GM13977 (cell line): ENCODE results near the gene FAM13A.

Experiments
- DNase-seq: peaks from one replicate; pipeline ENCODE4 v3.0.0; 2012; ENCODE audit warnings: low spot score
- in situ Hi-C: fragments of 300-500 bp; cut with MboI; formaldehyde crosslinking; loops from one replicate; pipeline ENCODE4 v1.12.0; 2022; ENCODE audit warnings: low sequenced_read_pairs, low pct_unique_long_range_greater_than_20kb, mixed read lengths, inconsistent platforms; ENCODE audit not compliant: unreplicated experiment
- TF ChIP-seq, protein P1 (sequence below): IDR thresholded peaks from 2 replicates; pipeline ENCODE4 v1.5.1; 2012; ENCODE audit warnings: mild to moderate bottlenecking, control low read depth; ENCODE audit not compliant: insufficient read depth; ENCODE audit errors: extremely low read depth, missing control alignments

The FAM13A gene

DNA sequence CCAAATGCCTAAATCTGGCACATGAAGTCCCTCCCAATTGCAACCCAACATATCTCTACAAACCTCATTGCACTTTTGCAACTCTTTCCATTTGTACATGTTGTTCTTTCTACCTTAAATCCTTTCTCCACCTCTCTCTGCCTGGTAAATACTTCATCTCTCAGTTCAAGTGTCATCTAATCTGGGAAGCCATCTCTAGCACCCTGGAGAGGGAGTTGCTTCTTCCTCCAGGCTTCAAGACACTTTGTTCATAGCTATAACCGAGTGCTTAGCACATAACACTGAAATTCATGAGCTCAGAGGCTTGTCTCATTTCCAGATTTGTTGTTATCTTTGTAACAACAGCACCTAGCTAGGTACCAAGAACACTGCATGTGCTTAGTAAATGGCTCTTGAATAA, 244.6 kb downstream of the FAM13A start:
- TF ChIP-seq, protein P1, sequence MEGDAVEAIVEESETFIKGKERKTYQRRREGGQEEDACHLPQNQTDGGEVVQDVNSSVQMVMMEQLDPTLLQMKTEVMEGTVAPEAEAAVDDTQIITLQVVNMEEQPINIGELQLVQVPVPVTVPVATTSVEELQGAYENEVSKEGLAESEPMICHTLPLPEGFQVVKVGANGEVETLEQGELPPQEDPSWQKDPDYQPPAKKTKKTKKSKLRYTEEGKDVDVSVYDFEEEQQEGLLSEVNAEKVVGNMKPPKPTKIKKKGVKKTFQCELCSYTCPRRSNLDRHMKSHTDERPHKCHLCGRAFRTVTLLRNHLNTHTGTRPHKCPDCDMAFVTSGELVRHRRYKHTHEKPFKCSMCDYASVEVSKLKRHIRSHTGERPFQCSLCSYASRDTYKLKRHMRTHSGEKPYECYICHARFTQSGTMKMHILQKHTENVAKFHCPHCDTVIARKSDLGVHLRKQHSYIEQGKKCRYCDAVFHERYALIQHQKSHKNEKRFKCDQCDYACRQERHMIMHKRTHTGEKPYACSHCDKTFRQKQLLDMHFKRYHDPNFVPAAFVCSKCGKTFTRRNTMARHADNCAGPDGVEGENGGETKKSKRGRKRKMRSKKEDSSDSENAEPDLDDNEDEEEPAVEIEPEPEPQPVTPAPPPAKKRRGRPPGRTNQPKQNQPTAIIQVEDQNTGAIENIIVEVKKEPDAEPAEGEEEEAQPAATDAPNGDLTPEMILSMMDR: no peak
- DNase-seq: no peak
- in situ Hi-C loops: loop anchor here (10.0 to 25.0 kb wide), 2 partner anchors 212 to 275 kb away; no protein-coding TSS in a partner anchor

DNA sequence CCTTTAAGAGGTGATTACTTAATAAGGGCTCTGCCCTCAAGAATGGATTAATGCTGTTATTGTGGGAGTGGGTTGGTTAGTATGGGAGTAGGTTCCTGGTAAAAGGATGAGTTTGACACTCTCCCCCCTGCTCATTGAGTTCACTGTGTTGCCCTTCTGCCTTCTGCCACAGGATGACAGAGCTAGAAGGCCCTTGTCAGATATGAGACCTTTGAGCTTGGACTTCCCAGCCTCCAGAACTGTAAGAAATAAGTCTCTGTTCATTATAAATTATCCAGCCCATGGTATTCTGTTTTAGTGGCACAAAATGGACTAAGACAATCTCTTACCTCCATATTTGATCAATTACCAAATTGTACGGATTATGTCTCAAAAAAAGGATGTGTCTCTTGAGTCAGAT, 245.1 kb downstream of the FAM13A start:
- DNase-seq: no peak
- in situ Hi-C loops: loop anchor here (10.0 to 25.0 kb wide), 2 partner anchors 213 to 275 kb away; no protein-coding TSS in a partner anchor

DNA sequence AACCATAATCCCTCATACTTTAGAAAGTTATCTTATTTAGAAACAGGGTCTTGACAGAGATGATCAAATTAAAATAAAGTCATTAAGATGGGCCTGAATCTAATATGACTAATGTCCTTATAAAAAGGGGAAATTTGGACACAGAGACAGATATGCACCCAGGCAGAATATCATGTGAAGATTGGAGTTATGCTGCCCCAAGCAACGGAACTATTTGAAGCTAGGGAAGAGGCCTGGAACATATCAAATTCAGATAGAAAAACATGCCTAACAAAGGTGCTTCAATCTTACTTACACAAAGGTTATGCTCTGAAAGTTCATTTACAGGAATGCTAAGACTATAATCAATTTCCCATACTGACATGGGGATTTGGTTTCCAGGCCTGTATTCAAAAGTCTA, 246.7 kb downstream of the FAM13A start:
- TF ChIP-seq, protein P1: no peak
- in situ Hi-C loops: loop anchor here (10.0 to 25.0 kb wide), 2 partner anchors 214 to 273 kb away; no protein-coding TSS in a partner anchor
- DNase-seq: no peak

More for the DNA sequence above, 245.1 kb downstream of the FAM13A start:
- TF ChIP-seq, protein P1: no peak

DNA sequence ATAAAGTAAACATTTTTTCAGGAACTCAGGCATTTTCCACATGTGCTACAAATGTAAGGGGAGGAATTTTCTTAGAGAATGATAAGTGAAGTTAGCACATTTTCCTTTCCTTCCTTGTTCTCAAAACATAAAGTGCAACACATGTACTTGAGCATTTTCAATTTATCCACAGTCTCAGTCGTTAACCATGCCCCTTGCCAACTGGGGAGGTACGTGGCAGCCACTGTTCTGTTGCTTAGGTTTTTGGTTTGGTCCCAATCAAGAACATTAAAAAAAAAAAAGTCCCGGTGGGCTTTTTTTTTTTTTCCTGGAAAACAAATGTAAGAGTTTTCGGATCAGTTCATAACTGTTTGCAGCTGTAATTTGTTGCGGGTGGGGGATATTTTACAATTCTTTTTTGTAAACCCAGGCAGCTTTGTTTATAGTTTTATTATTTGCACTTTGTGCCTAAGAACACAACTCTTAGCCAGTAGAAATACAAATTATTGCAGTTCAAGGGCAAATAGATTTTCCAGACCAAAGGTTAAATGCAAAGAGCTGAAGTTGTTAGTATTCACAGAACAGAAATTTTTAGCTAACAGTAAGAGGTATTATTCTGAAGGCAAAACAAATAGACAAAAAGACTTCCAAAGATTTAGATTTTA, 247.3 kb downstream of the FAM13A start:
- in situ Hi-C loops: loop anchor here (10.0 to 25.0 kb wide), 2 partner anchors 215 to 272 kb away; no protein-coding TSS in a partner anchor
- DNase-seq: no peak
- TF ChIP-seq, protein P1: no peak

DNA sequence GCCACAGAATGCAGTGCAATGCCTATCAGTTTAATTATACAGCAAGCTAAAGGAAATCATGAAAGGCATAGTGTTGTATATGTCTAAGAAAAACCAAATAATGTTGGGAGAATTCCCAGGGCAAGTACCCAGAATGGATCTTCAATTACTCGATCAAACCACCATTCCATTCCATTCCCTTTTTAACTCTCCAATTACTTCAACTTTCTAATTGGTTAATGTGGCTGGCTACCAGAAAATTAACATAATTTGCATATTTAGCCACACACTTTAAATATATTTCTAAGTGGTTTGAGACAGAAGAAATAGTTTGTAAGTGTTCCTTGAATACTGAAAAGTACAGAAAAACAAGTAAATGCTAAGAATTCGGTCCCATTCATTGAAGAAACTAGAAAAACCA, 247.9 kb downstream of the FAM13A start:
- in situ Hi-C loops: loop anchor here (25.0 kb wide), 1 partner anchor 272 kb away; no protein-coding TSS in a partner anchor
- TF ChIP-seq, protein P1: no peak
- no peak for DNase-seq

DNA sequence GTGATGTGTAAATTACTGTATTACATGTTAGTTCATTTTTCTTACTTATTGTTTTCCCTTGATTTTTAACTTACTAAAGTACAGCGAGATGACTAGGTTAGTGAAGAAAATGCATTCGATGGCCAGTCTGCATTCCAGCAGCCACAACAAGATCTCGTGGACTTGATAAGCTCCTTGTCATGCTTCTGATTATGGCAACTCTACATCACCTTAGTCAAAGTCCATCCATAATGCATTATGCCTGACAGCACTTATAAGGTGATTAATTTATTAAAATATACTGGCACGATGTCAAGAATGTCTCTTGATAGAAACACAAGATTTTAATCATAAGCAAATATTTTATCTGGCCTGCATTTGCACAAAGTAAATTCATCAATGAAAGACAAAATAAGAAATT, 249.5 kb downstream of the FAM13A start:
- in situ Hi-C loops: loop anchor here (25.0 kb wide), 1 partner anchor 270 kb away; no protein-coding TSS in a partner anchor
- DNase-seq: no peak
- TF ChIP-seq, protein P1: no peak
